ENCODE measurements around the gene ICE2.

The ICE2 gene

GRCh38 chr15:60478566-60479360 is at the start of gene ICE2:
Gene ICE2 (minus strand): TSS chr15:60479142. CDS start chr15:60477977, 1,165 bp downstream.
- DNase-seq (ENCODE audit: low read depth in 1 of 2, low spot score in 1 of 2) = peak; percentile 91 to 93

- no peak for DNase-seq (ENCODE audit: low read depth in 1 of 2, low spot score in 1 of 2)
These were observed 49.6 kb upstream of the ICE2 start for GRCh38 chr15:60528530-60528929.

- DNase-seq (ENCODE audit: low read depth in 1 of 2, low spot score in 1 of 2) = no peak
These were observed 48.5 kb upstream of the ICE2 start for GRCh38 chr15:60527456-60527855.

- no peak for DNase-seq (ENCODE audit: low read depth in 1 of 2, low spot score in 1 of 2)
These were observed 47.2 kb upstream of the ICE2 start for GRCh38 chr15:60526127-60526616.

- DNase-seq (ENCODE audit: low read depth in 1 of 2, low spot score in 1 of 2) = no peak
These were observed 46.5 kb upstream of the ICE2 start for GRCh38 chr15:60525341-60526039.

- DNase-seq (ENCODE audit: low read depth in 1 of 2, low spot score in 1 of 2) = no peak
These were observed 44.1 kb upstream of the ICE2 start for GRCh38 chr15:60523056-60523455.

GRCh38 chr15:60520825-60521368 is 42.0 kb upstream of the ICE2 start:
- peak; percentile 62 to 67 for DNase-seq (ENCODE audit: low read depth in 1 of 2, low spot score in 1 of 2)

GRCh38 chr15:60520013-60520824 is 41.3 kb upstream of the ICE2 start:
- no peak for DNase-seq (ENCODE audit: low read depth in 1 of 2, low spot score in 1 of 2)

GRCh38 chr15:60519218-60519617 is 40.3 kb upstream of the ICE2 start:
- DNase-seq (ENCODE audit: low read depth in 1 of 2, low spot score in 1 of 2) = no peak

- DNase-seq (ENCODE audit: low read depth in 1 of 2, low spot score in 1 of 2) = no peak
These were observed 39.6 kb upstream of the ICE2 start for GRCh38 chr15:60518511-60518910.

- DNase-seq (ENCODE audit: low read depth in 1 of 2, low spot score in 1 of 2) = no peak
These were observed 35.4 kb upstream of the ICE2 start for GRCh38 chr15:60514261-60514881.

- no peak for DNase-seq (ENCODE audit: low read depth in 1 of 2, low spot score in 1 of 2)
These were observed 34.7 kb upstream of the ICE2 start for GRCh38 chr15:60513676-60514075.

- no peak for DNase-seq (ENCODE audit: low read depth in 1 of 2, low spot score in 1 of 2)
These were observed 34.0 kb upstream of the ICE2 start for GRCh38 chr15:60512937-60513336.

GRCh38 chr15:60511351-60512031 is 32.5 kb upstream of the ICE2 start:
- DNase-seq (ENCODE audit: low read depth in 1 of 2, low spot score in 1 of 2) = no peak

GRCh38 chr15:60510006-60510405 is 31.1 kb upstream of the ICE2 start:
- no peak for DNase-seq (ENCODE audit: low read depth in 1 of 2, low spot score in 1 of 2)

- no peak for DNase-seq (ENCODE audit: low read depth in 1 of 2, low spot score in 1 of 2)
These were observed 30.5 kb upstream of the ICE2 start for GRCh38 chr15:60509470-60509869.

GRCh38 chr15:60508442-60508841 is 29.5 kb upstream of the ICE2 start:
- no peak for DNase-seq (ENCODE audit: low read depth in 1 of 2, low spot score in 1 of 2)

- peak in 1 of 2 donors; percentile 37 for DNase-seq (ENCODE audit: low read depth in 1 of 2, low spot score in 1 of 2)
These were observed 28.9 kb upstream of the ICE2 start for GRCh38 chr15:60507596-60508424.

GRCh38 chr15:60496853-60497252 is 17.9 kb upstream of the ICE2 start:
- no peak for DNase-seq (ENCODE audit: low read depth in 1 of 2, low spot score in 1 of 2)
